ENCODE measurements around the gene TEX9. TPM values are rescaled to one million over a fixed set of nuclear protein-coding genes. Genes with fewer than 3 reads are reported as not detected.

TEX9 gene
- polyA plus RNA-seq, 1 donor (not counting 4 experiments of a cell fraction or from before 2014, with no cell fraction given) = 3.4 TPM

- Histone ChIP-seq H3K27ac (ENCODE audit: control insufficient read depth, insufficient read depth, low read length) (no peak overlapping the region), H3K9me3 (ENCODE audit: control insufficient read depth, low read depth, low read length) (no peaks in the 10 kb centered on the region), H3K4me1 (ENCODE audit: control insufficient read depth, extremely low read depth, insufficient read depth, low read length) (no peaks in the 10 kb centered on the region), H3K27me3 (ENCODE audit: control insufficient read depth, extremely low read depth, insufficient read depth, low read length) (peaks cover 2% of the 10 kb centered on the region), H3K9ac (ENCODE audit: control insufficient read depth, extremely low read depth, insufficient read depth, low read length) (no peak overlapping the region), H3K36me3 (ENCODE audit: control insufficient read depth in 2 of 2, extremely low read depth in 1 of 2, insufficient read depth in 2 of 2, low read length in 2 of 2) (no peaks in the 10 kb centered on the region), H2AFZ (ENCODE audit: control insufficient read depth, low read length) (no peak overlapping the region), H3K79me2 (ENCODE audit: control insufficient read depth, insufficient read depth, low read length) (no peaks in the 10 kb centered on the region), H3K4me2 (ENCODE audit: control insufficient read depth, extremely low read depth, insufficient read depth, low read depth, low read length) (no peak overlapping the region), H4K20me1 (ENCODE audit: control insufficient read depth, extremely low read depth, insufficient read depth, low read length) (no peaks in the 10 kb centered on the region), H3K9me1 (ENCODE audit: control insufficient read depth, extremely low read depth, insufficient read depth, low read length) (no peaks in the 10 kb centered on the region), H3K4me3 (ENCODE audit: control insufficient read depth in 2 of 3, extremely low read depth in 1 of 3, insufficient read depth in 2 of 3, low read depth in 1 of 3, low read length in 3 of 3) (no peak overlapping the region)
- FAIRE-seq (no peak), DNase-seq (ENCODE audit: low read depth, low spot score) (no peak)
- dilution Hi-C loops (cut with MboI; ENCODE audit: extremely low pct_ligation_motif_present, low sequenced_read_pairs) = no loop called here
- TF ChIP-seq CTCF (optimal IDR thresholded peaks at IDR 0.05 in 1 of 3, IDR thresholded peaks at IDR 0.05 in 1 of 3, conservative IDR thresholded peaks at IDR 0.05 in 1 of 3; ENCODE audit: extremely low read depth in 1 of 3, insufficient read depth in 2 of 3, low read length in 3 of 3) (no peak), EZH2 (IDR thresholded peaks at IDR 0.05; ENCODE audit: low read length) (no peak)
Observed at GRCh38 chr15:56471440-56472069, 106.3 kb downstream of the TEX9 start.

DNA sequence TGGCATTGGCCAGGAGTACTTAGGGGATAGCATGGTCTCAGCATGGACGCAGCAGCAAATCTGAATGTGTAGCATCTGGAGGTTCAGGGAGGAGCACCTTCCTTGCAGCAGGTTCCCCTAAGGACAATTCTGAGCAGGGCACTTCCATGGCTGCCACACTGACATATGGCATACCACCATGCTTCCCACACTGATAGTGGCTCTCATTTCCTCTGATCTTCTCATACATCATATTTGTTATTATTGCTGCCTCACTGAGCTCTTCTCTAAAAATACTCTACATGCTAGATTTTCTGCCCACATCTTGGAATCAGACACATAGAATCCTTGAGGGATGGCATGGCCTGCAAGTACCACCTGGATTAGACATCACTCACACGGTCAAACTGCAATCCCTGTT, 107.1 kb downstream of the TEX9 start:
- Histone ChIP-seq H3K4me1 (ENCODE audit: control insufficient read depth, extremely low read depth, insufficient read depth, low read length) (no peaks in the 10 kb centered on the region), H3K9me3 (ENCODE audit: control insufficient read depth, low read depth, low read length) (no peaks in the 10 kb centered on the region), H3K9me1 (ENCODE audit: control insufficient read depth, extremely low read depth, insufficient read depth, low read length) (no peaks in the 10 kb centered on the region), H2AFZ (ENCODE audit: control insufficient read depth, low read length) (no peak overlapping the region), H3K36me3 (ENCODE audit: control insufficient read depth in 2 of 2, extremely low read depth in 1 of 2, insufficient read depth in 2 of 2, low read length in 2 of 2) (no peaks in the 10 kb centered on the region), H3K27me3 (ENCODE audit: control insufficient read depth, extremely low read depth, insufficient read depth, low read length) (peaks cover 2% of the 10 kb centered on the region), H3K79me2 (ENCODE audit: control insufficient read depth, insufficient read depth, low read length) (no peaks in the 10 kb centered on the region), H3K4me2 (ENCODE audit: control insufficient read depth, extremely low read depth, insufficient read depth, low read depth, low read length) (no peak overlapping the region), H3K27ac (ENCODE audit: control insufficient read depth, insufficient read depth, low read length) (no peak overlapping the region), H3K4me3 (ENCODE audit: control insufficient read depth in 2 of 3, extremely low read depth in 1 of 3, insufficient read depth in 2 of 3, low read depth in 1 of 3, low read length in 3 of 3) (no peak overlapping the region), H4K20me1 (ENCODE audit: control insufficient read depth, extremely low read depth, insufficient read depth, low read length) (no peaks in the 10 kb centered on the region), H3K9ac (ENCODE audit: control insufficient read depth, extremely low read depth, insufficient read depth, low read length) (no peak overlapping the region)
- DNase-seq (ENCODE audit: low read depth, low spot score) = no peak
- dilution Hi-C loops (cut with MboI; ENCODE audit: extremely low pct_ligation_motif_present, low sequenced_read_pairs) = no loop called here
- no peak for FAIRE-seq
- TF ChIP-seq CTCF (optimal IDR thresholded peaks at IDR 0.05 in 1 of 3, IDR thresholded peaks at IDR 0.05 in 1 of 3, conservative IDR thresholded peaks at IDR 0.05 in 1 of 3; ENCODE audit: extremely low read depth in 1 of 3, insufficient read depth in 2 of 3, low read length in 3 of 3) (no peak), EZH2 (IDR thresholded peaks at IDR 0.05; ENCODE audit: low read length) (no peak)
